SK-N-SH treated with all-trans-retinoic acid at 6 μM for 48 hours (cell line): ENCODE results near the gene LTBR.
"Not testable (repeated sequence)": the region's sequence is repeated elsewhere in the genome, so short reads cannot be mapped to it uniquely, and the experiment has no call there.

Experiments
- ATAC-seq: fragments of 200-7000 bp; cut with Tn5 transposase; 3 replicates; pipeline ENCODE4 v1.9.1; 2020; ENCODE audit warnings: mild to moderate bottlenecking, moderate library complexity
- ARNTL ChIP-seq: fragments of 450-650 bp; formaldehyde crosslinking; IDR thresholded peaks from 2 replicates; pipeline ENCODE4 v1.5.0; 2020; ENCODE audit warnings: low read depth, mild to moderate bottlenecking, moderate library complexity, borderline replicate concordance
- CREB5 ChIP-seq: fragments of 250-450 bp; sonication (Bioruptor Pico); IDR thresholded peaks from 2 replicates; pipeline ENCODE4 v1.5.1; 2020; ENCODE audit warnings: low read depth, mild to moderate bottlenecking, moderate library complexity
- CSDC2 ChIP-seq: fragments of 250-450 bp; sonication (Bioruptor Pico); IDR thresholded peaks from 2 replicates; pipeline ENCODE4 v1.5.0; 2020; ENCODE audit warnings: mild to moderate bottlenecking, moderate library complexity
- CSRNP3 ChIP-seq: fragments of 250-450 bp; sonication (Bioruptor Pico); IDR thresholded peaks from 2 replicates; pipeline ENCODE4 v1.5.1; 2021; ENCODE audit warnings: mild to moderate bottlenecking, moderate library complexity
- ESRRG ChIP-seq: fragments of 250-450 bp; sonication (Bioruptor Pico); IDR thresholded peaks from 2 replicates; pipeline ENCODE4 v1.6.1; 2021; ENCODE audit warnings: mild to moderate bottlenecking
- GLIS3 ChIP-seq: fragments of 250-450 bp; sonication (Bioruptor Pico); IDR thresholded peaks from 2 replicates; pipeline ENCODE4 v1.5.0; 2020; ENCODE audit warnings: mild to moderate bottlenecking, moderate library complexity
- ISL1 ChIP-seq: fragments of 250-450 bp; sonication (Bioruptor Pico); IDR thresholded peaks from 2 replicates; pipeline ENCODE4 v2.1.2; 2022; ENCODE audit warnings: mild to moderate bottlenecking, moderate library complexity
- OSR1 ChIP-seq: fragments of 250-450 bp; sonication (Bioruptor Pico); IDR thresholded peaks from 2 replicates; pipeline ENCODE4 v1.8.0; 2022; ENCODE audit warnings: moderate library complexity, mild to moderate bottlenecking, inconsistent platforms
- PPARA ChIP-seq: fragments of 250-450 bp; sonication (Bioruptor Pico); IDR thresholded peaks from 2 replicates; pipeline ENCODE4 v1.5.0; 2020; ENCODE audit warnings: mild to moderate bottlenecking, borderline replicate concordance
- RARB ChIP-seq: fragments of 250-450 bp; sonication (Bioruptor Pico); IDR thresholded peaks from 2 replicates; pipeline ENCODE4 v1.8.0; 2021; ENCODE audit warnings: mild to moderate bottlenecking, moderate library complexity
- SNAI2 ChIP-seq: fragments of 250-450 bp; sonication (Bioruptor Pico); IDR thresholded peaks from 2 replicates; pipeline ENCODE4 v1.5.0; 2020; ENCODE audit warnings: mild to moderate bottlenecking, moderate library complexity
- TCF4 ChIP-seq: fragments of 250-450 bp; sonication (Bioruptor Pico); IDR thresholded peaks from 2 replicates; pipeline ENCODE4 v1.8.0; 2021; ENCODE audit warnings: mild to moderate bottlenecking, moderate library complexity, borderline replicate concordance
- TOX ChIP-seq: fragments of 250-450 bp; sonication (Bioruptor Pico); IDR thresholded peaks from 2 replicates; pipeline ENCODE4 v1.8.0; 2021; ENCODE audit warnings: mild to moderate bottlenecking, moderate library complexity, borderline replicate concordance
- ZC3H10 ChIP-seq: fragments of 250-450 bp; sonication (Bioruptor Pico); IDR thresholded peaks from 2 replicates; pipeline ENCODE4 v1.5.1; 2021; ENCODE audit warnings: mild to moderate bottlenecking, moderate library complexity
- ZFP3 ChIP-seq: fragments of 250-450 bp; sonication (Bioruptor Pico); IDR thresholded peaks from 2 replicates; pipeline ENCODE4 v1.5.0; 2020; ENCODE audit warnings: mild to moderate bottlenecking, moderate library complexity
- ZNF565 ChIP-seq: fragments of 450-650 bp; formaldehyde crosslinking; conservative IDR thresholded peaks from 2 replicates; pipeline ENCODE4 v1.5.0; 2020; ENCODE audit warnings: low read depth, mild to moderate bottlenecking, moderate library complexity
- ZNF70 ChIP-seq: fragments of 450-650 bp; formaldehyde crosslinking; IDR thresholded peaks from 2 replicates; pipeline ENCODE4 v1.5.0; 2020; ENCODE audit warnings: mild to moderate bottlenecking, moderate library complexity
- ZNF8 ChIP-seq: fragments of 450-650 bp; formaldehyde crosslinking; IDR thresholded peaks from 2 replicates; pipeline ENCODE4 v1.5.0; 2020; ENCODE audit warnings: mild to moderate bottlenecking, moderate library complexity
- TF ChIP-seq, protein P1 (sequence below): fragments of 250-450 bp; sonication (Bioruptor Pico); IDR thresholded peaks from 2 replicates; pipeline ENCODE4 v1.5.0; 2020; ENCODE audit warnings: mild to moderate bottlenecking, moderate library complexity
- TF ChIP-seq, protein P2 (sequence below): fragments of 250-450 bp; sonication (Bioruptor Pico); IDR thresholded peaks from 2 replicates; pipeline ENCODE4 v1.8.0; 2020; ENCODE audit warnings: mild to moderate bottlenecking, moderate library complexity, borderline replicate concordance
- TF ChIP-seq, protein P3 (sequence below): fragments of 250-450 bp; sonication (Bioruptor Pico); IDR thresholded peaks from 2 replicates; pipeline ENCODE4 v1.8.0; 2021; ENCODE audit warnings: low read depth, mild to moderate bottlenecking, moderate library complexity, borderline replicate concordance

The LTBR gene

GRCh38 chr12:6337958-6338433, 46.0 kb upstream of the LTBR start (continued):
- no peak for TF ChIP-seq TCF4 (CRISPR knock-in tag)
- no peak for TF ChIP-seq ZNF8 (CRISPR knock-in tag)
- TF ChIP-seq ZFP3 (CRISPR knock-in tag): no peak
- TF ChIP-seq CREB5 (CRISPR knock-in tag): no peak
- no peak for TF ChIP-seq OSR1 (CRISPR knock-in tag)
- TF ChIP-seq, protein P1, sequence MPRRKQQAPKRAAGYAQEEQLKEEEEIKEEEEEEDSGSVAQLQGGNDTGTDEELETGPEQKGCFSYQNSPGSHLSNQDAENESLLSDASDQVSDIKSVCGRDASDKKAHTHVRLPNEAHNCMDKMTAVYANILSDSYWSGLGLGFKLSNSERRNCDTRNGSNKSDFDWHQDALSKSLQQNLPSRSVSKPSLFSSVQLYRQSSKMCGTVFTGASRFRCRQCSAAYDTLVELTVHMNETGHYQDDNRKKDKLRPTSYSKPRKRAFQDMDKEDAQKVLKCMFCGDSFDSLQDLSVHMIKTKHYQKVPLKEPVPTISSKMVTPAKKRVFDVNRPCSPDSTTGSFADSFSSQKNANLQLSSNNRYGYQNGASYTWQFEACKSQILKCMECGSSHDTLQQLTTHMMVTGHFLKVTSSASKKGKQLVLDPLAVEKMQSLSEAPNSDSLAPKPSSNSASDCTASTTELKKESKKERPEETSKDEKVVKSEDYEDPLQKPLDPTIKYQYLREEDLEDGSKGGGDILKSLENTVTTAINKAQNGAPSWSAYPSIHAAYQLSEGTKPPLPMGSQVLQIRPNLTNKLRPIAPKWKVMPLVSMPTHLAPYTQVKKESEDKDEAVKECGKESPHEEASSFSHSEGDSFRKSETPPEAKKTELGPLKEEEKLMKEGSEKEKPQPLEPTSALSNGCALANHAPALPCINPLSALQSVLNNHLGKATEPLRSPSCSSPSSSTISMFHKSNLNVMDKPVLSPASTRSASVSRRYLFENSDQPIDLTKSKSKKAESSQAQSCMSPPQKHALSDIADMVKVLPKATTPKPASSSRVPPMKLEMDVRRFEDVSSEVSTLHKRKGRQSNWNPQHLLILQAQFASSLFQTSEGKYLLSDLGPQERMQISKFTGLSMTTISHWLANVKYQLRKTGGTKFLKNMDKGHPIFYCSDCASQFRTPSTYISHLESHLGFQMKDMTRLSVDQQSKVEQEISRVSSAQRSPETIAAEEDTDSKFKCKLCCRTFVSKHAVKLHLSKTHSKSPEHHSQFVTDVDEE (CRISPR knock-in tag): no peak

DNA sequence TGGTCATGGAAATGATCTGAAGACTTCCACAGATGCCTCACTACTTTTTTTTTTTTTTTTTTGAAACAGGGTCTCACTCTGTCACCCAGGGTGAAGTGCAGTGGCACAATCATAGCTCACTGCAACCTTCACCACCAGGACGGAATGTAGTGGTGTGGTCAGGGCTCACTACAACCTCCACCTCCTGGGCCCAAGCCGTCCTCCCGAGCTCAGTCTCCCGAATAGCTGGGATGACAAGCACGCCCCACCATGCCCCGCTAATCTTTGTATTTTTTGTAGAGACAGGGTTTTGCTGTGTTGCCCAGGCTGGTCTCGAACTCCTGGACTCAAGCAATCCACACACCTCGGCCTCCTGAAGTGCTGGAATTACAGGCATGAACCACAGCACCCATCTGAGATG, 45.4 kb upstream of the LTBR start:
- not testable (repeated sequence) for ATAC-seq

- TF ChIP-seq CREB5 (CRISPR knock-in tag): no peak
- TF ChIP-seq ZC3H10 (CRISPR knock-in tag): no peak
- TF ChIP-seq ISL1 (CRISPR knock-in tag): no peak
- no peak for TF ChIP-seq GLIS3 (CRISPR knock-in tag)
- TF ChIP-seq PPARA (CRISPR knock-in tag): no peak
- TF ChIP-seq, protein P1 (CRISPR knock-in tag): no peak
- TF ChIP-seq SNAI2 (CRISPR knock-in tag): no peak
- no peak for TF ChIP-seq RARB (CRISPR knock-in tag)
- TF ChIP-seq ESRRG (CRISPR knock-in tag): no peak
- TF ChIP-seq CSDC2 (CRISPR knock-in tag): no peak
- no peak for TF ChIP-seq ZFP3 (CRISPR knock-in tag)
- no peak for TF ChIP-seq CSRNP3 (CRISPR knock-in tag)
- TF ChIP-seq, protein P2, sequence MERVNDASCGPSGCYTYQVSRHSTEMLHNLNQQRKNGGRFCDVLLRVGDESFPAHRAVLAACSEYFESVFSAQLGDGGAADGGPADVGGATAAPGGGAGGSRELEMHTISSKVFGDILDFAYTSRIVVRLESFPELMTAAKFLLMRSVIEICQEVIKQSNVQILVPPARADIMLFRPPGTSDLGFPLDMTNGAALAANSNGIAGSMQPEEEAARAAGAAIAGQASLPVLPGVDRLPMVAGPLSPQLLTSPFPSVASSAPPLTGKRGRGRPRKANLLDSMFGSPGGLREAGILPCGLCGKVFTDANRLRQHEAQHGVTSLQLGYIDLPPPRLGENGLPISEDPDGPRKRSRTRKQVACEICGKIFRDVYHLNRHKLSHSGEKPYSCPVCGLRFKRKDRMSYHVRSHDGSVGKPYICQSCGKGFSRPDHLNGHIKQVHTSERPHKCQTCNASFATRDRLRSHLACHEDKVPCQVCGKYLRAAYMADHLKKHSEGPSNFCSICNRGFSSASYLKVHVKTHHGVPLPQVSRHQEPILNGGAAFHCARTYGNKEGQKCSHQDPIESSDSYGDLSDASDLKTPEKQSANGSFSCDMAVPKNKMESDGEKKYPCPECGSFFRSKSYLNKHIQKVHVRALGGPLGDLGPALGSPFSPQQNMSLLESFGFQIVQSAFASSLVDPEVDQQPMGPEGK (CRISPR knock-in tag): no peak
- TF ChIP-seq, protein P3, sequence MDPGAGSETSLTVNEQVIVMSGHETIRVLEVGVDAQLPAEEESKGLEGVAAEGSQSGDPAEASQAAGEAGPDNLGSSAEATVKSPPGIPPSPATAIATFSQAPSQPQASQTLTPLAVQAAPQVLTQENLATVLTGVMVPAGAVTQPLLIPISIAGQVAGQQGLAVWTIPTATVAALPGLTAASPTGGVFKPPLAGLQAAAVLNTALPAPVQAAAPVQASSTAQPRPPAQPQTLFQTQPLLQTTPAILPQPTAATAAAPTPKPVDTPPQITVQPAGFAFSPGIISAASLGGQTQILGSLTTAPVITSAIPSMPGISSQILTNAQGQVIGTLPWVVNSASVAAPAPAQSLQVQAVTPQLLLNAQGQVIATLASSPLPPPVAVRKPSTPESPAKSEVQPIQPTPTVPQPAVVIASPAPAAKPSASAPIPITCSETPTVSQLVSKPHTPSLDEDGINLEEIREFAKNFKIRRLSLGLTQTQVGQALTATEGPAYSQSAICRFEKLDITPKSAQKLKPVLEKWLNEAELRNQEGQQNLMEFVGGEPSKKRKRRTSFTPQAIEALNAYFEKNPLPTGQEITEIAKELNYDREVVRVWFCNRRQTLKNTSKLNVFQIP (CRISPR knock-in tag): no peak
- no peak for TF ChIP-seq ZNF70 (CRISPR knock-in tag)
- no peak for TF ChIP-seq ARNTL (CRISPR knock-in tag)
- no peak for TF ChIP-seq TOX (CRISPR knock-in tag)
- no peak for TF ChIP-seq OSR1 (CRISPR knock-in tag)
- TF ChIP-seq TCF4 (CRISPR knock-in tag): no peak
- no peak for TF ChIP-seq ZNF565 (CRISPR knock-in tag)
- no peak for ATAC-seq
Measured at GRCh38 chr12:6338955-6339354, 45.0 kb upstream of the LTBR start.
